Naive thymus-derived CD8-positive, alpha-beta T cell (primary cell): ENCODE results near the gene ARPC1A. TPM values are rescaled to one million over a fixed set of nuclear protein-coding genes. Genes with fewer than 3 reads are reported as not detected.
A peak's percentile ranks its signal among the peaks of the same experiment; 100 is the strongest.
"Not testable (repeated sequence)": the region's sequence is repeated elsewhere in the genome, so short reads cannot be mapped to it uniquely, and the experiment has no call there.

ENCODE experiments used
- ATAC-seq, 2 donors: fragments of 150-1000 bp; cut with Tn5 transposase in 1 of 2; sonication (Bioruptor Pico), chemical (Tn5 transposase) in 1 of 2; 1 replicate in 1 of 2; 2 replicates in 1 of 2; pipeline ENCODE4 v1.10.0; 2021; ENCODE audit warnings: mild to moderate bottlenecking in 2 of 2, moderate library complexity in 2 of 2
- POLR2A ChIA-PET: fragments of 350-600 bp; sonication (Branson Sonifier 250); formaldehyde crosslinking; loops from one replicate; lab custom pipeline; 2021; ENCODE audit warnings: antibody characterized with exemption; lab: Charles Lee
- DNase-seq, 10 donors: peaks; one replicate each; pipeline versions ENCODE4 v3.0.0 to v3.0.0-alpha.2; 2020 to 2022
- H3K27ac Mint-ChIP-seq, 10 donors: one replicate each; pipeline ENCODE4 v1.8.0; 2020 to 2022; ENCODE audit warnings: mild to moderate bottlenecking in 10 of 10, mixed read lengths in 10 of 10, moderate library complexity in 4 of 10, inconsistent platforms in 1 of 10
- H3K27me3 Mint-ChIP-seq, 5 donors: one replicate each; pipeline ENCODE4 v1.8.0; 2021 to 2022; ENCODE audit warnings: mixed read lengths in 5 of 5
- H3K36me3 Mint-ChIP-seq, 3 donors: one replicate each; pipeline ENCODE4 v1.8.0; 2020 to 2022; ENCODE audit warnings: mixed read lengths in 3 of 3, mild to moderate bottlenecking in 2 of 3, inconsistent platforms in 1 of 3
- H3K4me1 Mint-ChIP-seq, 4 donors: one replicate each; pipeline ENCODE4 v1.8.0; 2021 to 2022; ENCODE audit warnings: mixed read lengths in 4 of 4
- H3K4me3 Mint-ChIP-seq, 10 donors: one replicate each; pipeline ENCODE4 v1.8.0; 2020 to 2022; ENCODE audit warnings: mild to moderate bottlenecking in 10 of 10, mixed read lengths in 10 of 10, moderate library complexity in 6 of 10, inconsistent platforms in 1 of 10
- H3K9me3 Mint-ChIP-seq, 9 donors: one replicate each; pipeline ENCODE4 v1.8.0; 2020 to 2022; ENCODE audit warnings: mixed read lengths in 9 of 9, mild to moderate bottlenecking in 3 of 9, inconsistent platforms in 1 of 9, moderate library complexity in 1 of 9
- polyA plus RNA-seq, 3 donors: library from polyadenylated mRNA; unstranded; fragments of 300-500 nt; fragmentation: Illumina TruSeq; gene quantifications; one replicate each; pipeline ENCODE4 v1.2.3, GENCODE V29; 2021
- total RNA-seq, 8 experiments: library from RNA in 2 of 8; stranded (reverse) in 2 of 8; gene quantifications; one replicate each; pipeline ENCODE4 v1.2.3 and lab custom pipeline; 2021 to 2026

ARPC1A gene
- total and polyA plus RNA-seq, 5 experiments from 2014 or later: 42.7 to 74.8 (median 47.2) TPM

GRCh38 chr7:99374111-99375064, 48.7 kb downstream of the ARPC1A start, which contains the start of gene ARPC1B:
Gene ARPC1B, plus strand, starts transcription at chr7:99374730. Its CDS starts 10,985 bp downstream, at chr7:99385715.
- Mint-ChIP-seq H3K27me3 (no peaks in the 10 kb centered on the region), H3K4me1 (peaks cover 15 to 48% (median 47%) of the 10 kb centered on the region in 4 donors), H3K27ac (peak within 1 kb of the TSS; percentile 87 to 99 (median 98)), H3K4me3 (peak within 1 kb of the TSS; percentile 79 to 91 (median 87)), H3K36me3 (peaks cover 0 to 30% (median 6%) of the 10 kb centered on the region in 3 donors), H3K9me3 (no peaks in the 10 kb centered on the region)
- peak; percentile 51 to 59 for ATAC-seq
- peak; percentile 78 to 91 (median 81) for DNase-seq
- POLR2A ChIA-PET: interaction anchor here (0.5 to 9.9 kb wide), 15 partner anchors 8 to 774 kb away, joined by 3 to 102 read pairs (median 5); partner anchors contain the start of genes BUD31, PDAP1 and ZNF655

- DNase-seq (peak; percentile 52 to 79 (median 62)), ATAC-seq (peak; percentile 25 to 34)
- peaks cover 19 to 57% (median 55%) of the 10 kb centered on the region in 4 donors for H3K4me1 Mint-ChIP-seq
- no peaks in the 10 kb centered on the region for H3K9me3 Mint-ChIP-seq
- no peaks in the 10 kb centered on the region for H3K27me3 Mint-ChIP-seq
- H3K27ac Mint-ChIP-seq: peak overlapping the region in 9 of 10 donors; percentile 86 to 99 (median 98)
- peaks cover 0 to 31% (median 6%) of the 10 kb centered on the region in 3 donors for H3K36me3 Mint-ChIP-seq
- POLR2A ChIA-PET: interaction anchor here (0.5 to 9.9 kb wide), 13 partner anchors 8 to 773 kb away, joined by 3 to 102 read pairs (median 5); partner anchors contain the start of genes BUD31, PDAP1 and ZNF655
- peak overlapping the region; percentile 78 to 90 (median 83) for H3K4me3 Mint-ChIP-seq
Observed at GRCh38 chr7:99375070-99375807, 49.5 kb downstream of the ARPC1A start.

- no peak for ATAC-seq
- no peaks in the 10 kb centered on the region for H3K27me3 Mint-ChIP-seq
- no peaks in the 10 kb centered on the region for H3K9me3 Mint-ChIP-seq
Observed at GRCh38 chr7:99379043-99379577, 53.4 kb downstream of the ARPC1A start.

GRCh38 chr7:99379693-99380031, 54.0 kb downstream of the ARPC1A start:
- Mint-ChIP-seq H3K4me3 (peak overlapping the region; percentile 76 to 90 (median 86)), H3K4me1 (peaks cover 28 to 76% (median 71%) of the 10 kb centered on the region in 4 donors), H3K27ac (peak overlapping the region; percentile 87 to 99 (median 98)), H3K36me3 (peaks cover 0 to 44% (median 6%) of the 10 kb centered on the region in 3 donors)
- H3K27me3 Mint-ChIP-seq, H3K9me3 Mint-ChIP-seq, ATAC-seq: not testable (repeated sequence)
- peak in 1 of 10 donors; percentile 47 for DNase-seq
- POLR2A ChIA-PET: interaction anchor here (1.0 to 9.9 kb wide), 8 partner anchors 8 to 125 kb away, joined by 3 to 102 read pairs (median 6); partner anchors contain the start of genes BUD31, PDAP1 and ZKSCAN5

More at GRCh38 chr7:99379043-99379577, 53.4 kb downstream of the ARPC1A start:
- Mint-ChIP-seq H3K36me3 (peaks cover 0 to 43% (median 6%) of the 10 kb centered on the region in 3 donors), H3K27ac (peak overlapping the region; percentile 87 to 99 (median 98)), H3K4me1 (peaks cover 28 to 70% (median 65%) of the 10 kb centered on the region in 4 donors), H3K4me3 (peak overlapping the region; percentile 76 to 90 (median 86))
- peak; percentile 30 to 71 (median 48) for DNase-seq
- POLR2A ChIA-PET: interaction anchor here (0.7 to 9.9 kb wide), 7 partner anchors 11 to 54 kb away, joined by 3 to 102 read pairs (median 5); partner anchors contain the start of genes BUD31 and PDAP1

- peaks cover 28 to 79% (median 72%) of the 10 kb centered on the region in 4 donors for H3K4me1 Mint-ChIP-seq
- peak in 7 of 10 donors; percentile 25 to 49 (median 33) for DNase-seq
- peak overlapping the region; percentile 87 to 99 (median 98) for H3K27ac Mint-ChIP-seq
- no peaks in the 10 kb centered on the region for H3K27me3 Mint-ChIP-seq
- peaks cover 0 to 44% (median 6%) of the 10 kb centered on the region in 3 donors for H3K36me3 Mint-ChIP-seq
- H3K9me3 Mint-ChIP-seq: no peaks in the 10 kb centered on the region
- POLR2A ChIA-PET: interaction anchor here (0.6 to 9.9 kb wide), 10 partner anchors 8 to 124 kb away, joined by 3 to 102 read pairs (median 6); partner anchors contain the start of genes BUD31, PDAP1, ZKSCAN5 and ZNF394
- peak overlapping the region; percentile 76 to 90 (median 86) for H3K4me3 Mint-ChIP-seq
- peak; percentile 7 to 8 for ATAC-seq
Observed at GRCh38 chr7:99380032-99380822, 54.5 kb downstream of the ARPC1A start.

- H3K4me3 Mint-ChIP-seq: peak overlapping the region; percentile 76 to 90 (median 86)
- H3K36me3 Mint-ChIP-seq: peaks cover 0 to 46% (median 6%) of the 10 kb centered on the region in 3 donors
- DNase-seq: peak; percentile 77 to 96 (median 94)
- H3K4me1 Mint-ChIP-seq: peaks cover 30 to 80% (median 72%) of the 10 kb centered on the region in 4 donors
- peak overlapping the region; percentile 87 to 99 (median 98) for H3K27ac Mint-ChIP-seq
- peak; percentile 87 to 88 for ATAC-seq
- H3K9me3 Mint-ChIP-seq: no peaks in the 10 kb centered on the region
- POLR2A ChIA-PET: interaction anchor here (0.6 to 9.9 kb wide), 8 partner anchors 9 to 123 kb away, joined by 3 to 102 read pairs (median 6); partner anchors contain the start of genes BUD31, PDAP1, ZKSCAN5 and ZNF394
- H3K27me3 Mint-ChIP-seq: no peaks in the 10 kb centered on the region
Observed at GRCh38 chr7:99380823-99381663, 55.3 kb downstream of the ARPC1A start.

- no peak for ATAC-seq
- peak overlapping the region; percentile 87 to 99 (median 98) for H3K27ac Mint-ChIP-seq
- peaks cover 33 to 76% (median 68%) of the 10 kb centered on the region in 4 donors for H3K4me1 Mint-ChIP-seq
- H3K4me3 Mint-ChIP-seq: peak overlapping the region in 9 of 10 donors; percentile 76 to 90 (median 86)
- H3K9me3 Mint-ChIP-seq: no peaks in the 10 kb centered on the region
- H3K36me3 Mint-ChIP-seq: peaks cover 0 to 47% (median 6%) of the 10 kb centered on the region in 3 donors
- peak in 1 of 10 donors; percentile 28 for DNase-seq
- POLR2A ChIA-PET: interaction anchor here (0.7 to 9.9 kb wide), 4 partner anchors 8 to 85 kb away, joined by 3 to 102 read pairs (median 6); partner anchors contain the start of genes BUD31 and PDAP1
- H3K27me3 Mint-ChIP-seq: no peaks in the 10 kb centered on the region
Observed at GRCh38 chr7:99381664-99382075, 56.0 kb downstream of the ARPC1A start.

- H3K27ac Mint-ChIP-seq: peak overlapping the region in 9 of 10 donors; percentile 42 to 90 (median 79)
- peak overlapping the region in 5 of 10 donors; percentile 9 to 51 (median 28) for H3K4me3 Mint-ChIP-seq
- POLR2A ChIA-PET: interaction anchor here (0.5 to 2.0 kb wide), 6 partner anchors 9 to 25 kb away, joined by 3 to 6 read pairs (median 4); partner anchors contain the start of genes ARPC1B, BUD31 and PDAP1
- no peaks in the 10 kb centered on the region for H3K27me3 Mint-ChIP-seq
- peaks cover 29 to 67% (median 56%) of the 10 kb centered on the region in 4 donors for H3K4me1 Mint-ChIP-seq
- H3K9me3 Mint-ChIP-seq: no peaks in the 10 kb centered on the region
- peaks cover 0 to 46% (median 9%) of the 10 kb centered on the region in 3 donors for H3K36me3 Mint-ChIP-seq
- DNase-seq (no peak), ATAC-seq (no peak)
Observed at GRCh38 chr7:99383203-99383602, 57.5 kb downstream of the ARPC1A start.

GRCh38 chr7:99383791-99384370, 58.2 kb downstream of the ARPC1A start:
- DNase-seq (peak in 1 of 10 donors; percentile 21), ATAC-seq (no peak)
- Mint-ChIP-seq H3K27me3 (no peaks in the 10 kb centered on the region), H3K4me1 (peaks cover 29 to 64% (median 54%) of the 10 kb centered on the region in 4 donors), H3K4me3 (peak overlapping the region in 3 of 10 donors; percentile 18 to 51 (median 28)), H3K36me3 (peaks cover 0 to 48% (median 9%) of the 10 kb centered on the region in 3 donors), H3K27ac (peak overlapping the region; percentile 49 to 90 (median 78)), H3K9me3 (no peaks in the 10 kb centered on the region)
- POLR2A ChIA-PET: interaction anchor here (0.8 to 2.0 kb wide), 3 partner anchors 10 to 15 kb away, joined by 3 to 4 read pairs (median 4); partner anchors contain the start of gene ARPC1B
